Body of pancreas (tissue), 4 donors: ENCODE measurements around the gene SCRN2.

Source experiments
- POLR2A ChIP-seq, 3 donors: fragments of 450-650 bp; IDR thresholded peaks; one replicate each; pipeline ENCODE4 v1.6.1; 2016; ENCODE audit warnings: antibody characterized with exemption in 3 of 3, mild to moderate bottlenecking in 2 of 3
- TF ChIP-seq, protein P1 (sequence below), 7 experiments: fragments of 450-650 bp in 4 of 7; fragments of 200-600 bp in 3 of 7; sonication (generic) in 3 of 7; IDR thresholded peaks; one replicate each; pipeline ENCODE4 v1.5.1; 2016 to 2019; ENCODE audit warnings: antibody characterized with exemption in 7 of 7

DNA sequence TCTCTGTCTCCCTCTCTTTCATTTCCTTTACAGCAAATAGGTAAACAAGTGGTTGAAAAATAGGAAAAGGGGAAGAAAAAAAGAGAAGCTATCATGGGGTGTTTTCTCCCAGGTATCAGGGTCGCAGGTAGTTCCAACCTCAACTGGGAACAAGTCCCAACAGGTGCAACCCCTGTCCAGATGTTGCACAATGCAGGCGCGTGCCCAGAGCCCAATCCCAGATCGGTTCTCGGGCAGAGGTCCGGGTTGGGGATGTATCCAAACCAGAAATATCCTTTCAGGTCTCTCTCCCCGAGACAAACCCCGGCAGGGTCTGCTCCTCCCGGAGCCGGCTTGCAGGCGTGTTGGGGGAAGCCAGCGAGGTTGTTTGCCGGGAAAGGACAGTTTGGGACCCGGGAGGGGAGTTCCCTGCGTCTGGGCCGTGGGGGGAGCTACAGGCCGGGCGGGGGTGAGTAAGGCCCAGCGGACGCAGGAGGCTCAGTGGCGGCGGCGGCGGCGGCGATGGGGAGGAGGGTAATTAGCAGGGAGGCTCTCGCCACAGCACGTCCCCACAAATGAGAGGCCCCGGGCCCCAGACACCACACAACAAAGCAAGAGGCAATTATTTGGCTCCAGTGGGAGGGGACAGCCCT lies 31.1 kb upstream of the SCRN2 start:
- TF ChIP-seq POLR2A (IDR thresholded peaks at IDR 0.05) = no peak
- TF ChIP-seq, protein P1, sequence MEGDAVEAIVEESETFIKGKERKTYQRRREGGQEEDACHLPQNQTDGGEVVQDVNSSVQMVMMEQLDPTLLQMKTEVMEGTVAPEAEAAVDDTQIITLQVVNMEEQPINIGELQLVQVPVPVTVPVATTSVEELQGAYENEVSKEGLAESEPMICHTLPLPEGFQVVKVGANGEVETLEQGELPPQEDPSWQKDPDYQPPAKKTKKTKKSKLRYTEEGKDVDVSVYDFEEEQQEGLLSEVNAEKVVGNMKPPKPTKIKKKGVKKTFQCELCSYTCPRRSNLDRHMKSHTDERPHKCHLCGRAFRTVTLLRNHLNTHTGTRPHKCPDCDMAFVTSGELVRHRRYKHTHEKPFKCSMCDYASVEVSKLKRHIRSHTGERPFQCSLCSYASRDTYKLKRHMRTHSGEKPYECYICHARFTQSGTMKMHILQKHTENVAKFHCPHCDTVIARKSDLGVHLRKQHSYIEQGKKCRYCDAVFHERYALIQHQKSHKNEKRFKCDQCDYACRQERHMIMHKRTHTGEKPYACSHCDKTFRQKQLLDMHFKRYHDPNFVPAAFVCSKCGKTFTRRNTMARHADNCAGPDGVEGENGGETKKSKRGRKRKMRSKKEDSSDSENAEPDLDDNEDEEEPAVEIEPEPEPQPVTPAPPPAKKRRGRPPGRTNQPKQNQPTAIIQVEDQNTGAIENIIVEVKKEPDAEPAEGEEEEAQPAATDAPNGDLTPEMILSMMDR (IDR thresholded peaks at IDR 0.05) = no peak
